ENCODE data around the gene IMMP2L.

DNA sequence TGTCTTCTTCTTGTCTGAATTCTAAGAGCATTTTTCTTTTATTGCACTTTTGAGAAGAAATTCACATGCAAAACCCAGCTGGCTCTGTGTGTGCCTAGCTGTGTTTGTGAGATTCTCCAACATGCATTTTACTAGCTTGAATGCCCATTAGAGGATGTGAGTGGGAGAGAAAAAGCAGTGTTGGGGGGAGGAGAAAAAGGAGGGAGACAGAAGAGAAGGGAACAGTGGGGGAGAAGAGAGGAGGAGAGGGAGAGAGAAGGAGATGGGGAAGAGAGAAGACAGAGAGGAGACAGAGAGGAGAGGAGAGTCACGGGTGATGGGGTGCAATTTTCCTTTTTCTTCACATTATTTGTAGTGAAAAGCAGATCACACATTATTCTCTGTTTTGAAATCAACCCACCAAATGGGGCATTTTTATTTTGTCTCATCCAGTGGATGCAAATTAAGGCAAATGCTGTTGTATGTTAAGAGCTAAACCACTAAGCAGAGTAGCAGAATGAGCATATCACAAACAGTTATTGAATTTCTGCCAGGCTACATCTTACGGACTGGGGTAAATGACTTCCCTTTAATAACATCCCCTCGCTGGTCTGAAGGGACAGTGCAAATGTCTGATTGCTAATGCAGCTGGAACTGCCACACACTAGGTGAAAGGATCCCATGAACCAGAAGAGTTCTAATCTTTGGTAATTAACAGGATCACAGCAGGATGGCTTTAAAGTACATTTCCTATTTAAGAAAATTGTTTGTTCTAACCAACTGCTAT lies 470.5 kb downstream of the IMMP2L start:
- TF ChIP-seq, protein P1, sequence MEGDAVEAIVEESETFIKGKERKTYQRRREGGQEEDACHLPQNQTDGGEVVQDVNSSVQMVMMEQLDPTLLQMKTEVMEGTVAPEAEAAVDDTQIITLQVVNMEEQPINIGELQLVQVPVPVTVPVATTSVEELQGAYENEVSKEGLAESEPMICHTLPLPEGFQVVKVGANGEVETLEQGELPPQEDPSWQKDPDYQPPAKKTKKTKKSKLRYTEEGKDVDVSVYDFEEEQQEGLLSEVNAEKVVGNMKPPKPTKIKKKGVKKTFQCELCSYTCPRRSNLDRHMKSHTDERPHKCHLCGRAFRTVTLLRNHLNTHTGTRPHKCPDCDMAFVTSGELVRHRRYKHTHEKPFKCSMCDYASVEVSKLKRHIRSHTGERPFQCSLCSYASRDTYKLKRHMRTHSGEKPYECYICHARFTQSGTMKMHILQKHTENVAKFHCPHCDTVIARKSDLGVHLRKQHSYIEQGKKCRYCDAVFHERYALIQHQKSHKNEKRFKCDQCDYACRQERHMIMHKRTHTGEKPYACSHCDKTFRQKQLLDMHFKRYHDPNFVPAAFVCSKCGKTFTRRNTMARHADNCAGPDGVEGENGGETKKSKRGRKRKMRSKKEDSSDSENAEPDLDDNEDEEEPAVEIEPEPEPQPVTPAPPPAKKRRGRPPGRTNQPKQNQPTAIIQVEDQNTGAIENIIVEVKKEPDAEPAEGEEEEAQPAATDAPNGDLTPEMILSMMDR (IDR thresholded peaks at IDR 0.05): no peak
- no peak for TF ChIP-seq POLR2A (IDR thresholded peaks at IDR 0.05)

All from uterus (tissue), 2 donors.